Activated T-helper 1 cell treated with Interleukin-2 at 50 U/mL for 16 hours (primary cell): ENCODE data around the gene ARL15.

Experiments used
- DNase-seq: peaks from one replicate; pipeline ENCODE4 v3.0.0-alpha.2; 2020; ENCODE audit warnings: low read depth

The ARL15 gene

GRCh38 chr5:53937467-53937866 is 372.9 kb downstream of the ARL15 start:
- DNase-seq, result no peak

DNA sequence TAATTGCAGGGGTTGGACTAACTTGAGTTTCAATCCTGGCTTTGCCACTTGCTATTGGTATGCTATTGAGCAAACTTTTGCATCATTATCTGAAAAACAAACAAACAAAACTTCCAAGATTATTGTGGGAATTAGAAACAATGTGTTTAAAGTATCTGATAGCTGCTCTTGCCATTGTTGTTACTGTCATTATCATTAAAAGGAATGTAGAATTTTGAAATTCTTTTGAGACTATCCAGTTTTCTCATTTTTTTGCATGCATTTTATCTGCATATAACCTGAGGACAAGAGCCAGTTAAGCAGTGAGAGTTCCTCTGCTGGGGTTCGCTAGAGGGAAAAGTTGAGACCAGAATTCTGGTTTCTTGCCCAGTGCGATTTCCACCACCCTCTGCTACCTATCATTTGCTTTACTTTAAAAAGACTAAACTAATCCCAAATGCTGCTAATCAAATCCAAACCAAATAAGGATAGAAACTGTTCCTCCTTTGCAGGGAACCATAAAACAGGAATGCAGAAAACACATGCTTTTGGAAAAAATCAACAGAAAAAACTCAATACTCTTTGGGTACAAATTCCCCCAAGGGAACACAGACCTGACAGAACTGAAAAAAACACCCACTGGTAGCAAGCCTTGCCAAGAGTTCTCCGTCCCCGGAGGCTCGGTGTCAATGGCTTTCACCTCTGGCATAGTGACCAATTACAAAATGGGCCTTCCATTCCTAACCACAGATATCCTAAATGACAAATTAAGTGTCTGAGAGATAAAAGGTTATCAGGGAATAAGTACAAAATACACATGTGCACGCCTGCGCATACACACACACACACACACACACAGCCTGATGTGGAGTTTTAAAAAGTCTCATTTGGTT is 373.7 kb downstream of the ARL15 start:
- DNase-seq, result no peak

DNA sequence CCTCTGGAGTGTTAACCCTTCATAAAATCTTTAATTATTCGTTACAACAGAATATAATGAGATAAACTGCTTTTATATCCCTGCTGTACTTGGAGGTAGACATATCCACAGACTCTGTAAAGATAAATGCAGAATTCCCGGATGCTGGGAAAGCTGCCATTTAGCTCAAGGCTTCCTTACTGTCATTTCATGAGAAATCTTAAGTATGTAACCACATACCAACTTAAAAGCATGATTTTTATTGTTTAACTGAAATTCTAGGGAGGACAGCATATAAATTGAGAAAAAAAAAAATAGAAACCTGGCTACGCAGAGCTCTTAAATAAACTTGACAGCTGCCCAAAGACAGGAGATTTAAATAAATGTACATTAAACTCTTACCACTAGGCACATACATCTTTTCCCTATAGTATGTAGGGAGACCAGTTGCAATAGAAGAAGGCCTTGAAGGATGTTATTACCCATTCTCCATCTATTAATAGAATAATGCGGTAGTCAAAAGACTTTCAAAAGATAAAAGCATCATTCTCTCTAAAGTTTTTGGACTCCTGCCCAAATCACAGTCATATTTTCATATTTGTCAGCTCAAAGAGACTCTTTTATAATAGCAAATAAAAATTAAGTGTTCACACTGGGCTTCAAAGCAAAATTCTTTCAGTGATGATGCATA is 376.1 kb downstream of the ARL15 start:
- no peak for DNase-seq

- DNase-seq, result no peak
Measured at GRCh38 chr5:53932351-53932750, 378.0 kb downstream of the ARL15 start.

GRCh38 chr5:53930457-53930856 is 379.9 kb downstream of the ARL15 start:
- no peak for DNase-seq

DNA sequence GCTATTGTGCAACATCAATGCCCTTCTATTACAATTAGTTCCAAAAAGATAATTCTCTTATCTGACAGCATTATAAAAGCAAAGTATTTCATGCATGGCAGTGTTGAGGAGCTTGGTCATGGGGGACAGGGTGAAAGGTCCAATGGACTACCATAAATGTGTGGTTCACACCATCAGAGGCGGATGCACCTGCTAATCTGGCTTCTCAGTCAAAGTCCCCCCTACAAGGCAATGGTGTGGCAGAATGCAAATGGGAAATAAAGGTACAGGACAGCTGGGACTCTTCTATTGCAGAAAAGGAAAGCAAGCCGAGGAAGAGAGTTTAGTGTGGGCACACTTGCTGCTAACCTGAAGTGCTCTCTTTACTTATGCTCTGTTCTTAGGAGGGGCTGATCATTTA is 380.8 kb downstream of the ARL15 start:
- DNase-seq, result no peak

GRCh38 chr5:53929152-53929551 is 381.2 kb downstream of the ARL15 start:
- no peak for DNase-seq

GRCh38 chr5:53928641-53929040 is 381.7 kb downstream of the ARL15 start:
- no peak for DNase-seq

- DNase-seq, result no peak
Measured at GRCh38 chr5:53927668-53928247, 382.6 kb downstream of the ARL15 start.

DNA sequence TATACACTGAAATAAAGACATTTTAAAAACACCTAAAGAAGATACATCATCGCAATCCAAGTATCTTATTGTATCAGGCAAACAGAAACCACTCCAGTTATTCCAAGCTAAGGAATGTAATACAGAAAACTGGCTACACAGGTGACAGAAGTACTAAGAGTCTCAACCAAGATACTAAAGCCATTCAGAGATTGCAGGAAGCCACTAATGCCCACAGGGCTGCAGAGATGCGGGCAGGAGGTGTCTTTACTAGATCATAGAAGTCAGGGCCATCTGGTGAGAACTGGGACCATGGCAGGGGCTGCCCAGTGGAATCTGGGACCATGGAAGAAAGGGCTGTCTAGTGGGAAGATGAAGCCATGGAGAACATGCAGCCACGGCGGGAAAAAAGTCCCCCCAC is 384.3 kb downstream of the ARL15 start:
- no peak for DNase-seq

DNA sequence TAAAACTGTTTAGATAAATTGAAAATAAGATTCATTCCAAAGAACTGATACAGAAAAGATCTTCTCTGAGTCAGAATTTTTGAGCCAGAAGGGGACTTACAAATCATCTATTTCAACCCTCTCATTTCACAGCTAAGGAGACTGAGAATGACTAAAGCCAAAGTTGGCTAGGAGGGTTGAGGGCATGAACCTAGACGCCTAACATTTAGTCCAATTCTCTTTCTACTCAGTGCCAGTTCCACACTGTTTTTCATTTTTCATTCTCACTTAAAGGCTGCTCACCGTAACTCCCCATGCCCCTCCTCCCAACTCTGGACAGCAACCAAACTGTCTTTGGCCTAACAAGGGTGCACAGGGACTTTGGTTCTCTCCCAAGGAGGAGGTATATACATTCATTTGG is 386.0 kb downstream of the ARL15 start:
- DNase-seq, result no peak

GRCh38 chr5:53923961-53924360 is 386.4 kb downstream of the ARL15 start:
- DNase-seq, result no peak

GRCh38 chr5:53922508-53923498 is 387.6 kb downstream of the ARL15 start:
- DNase-seq, result no peak

- DNase-seq, result no peak
Measured at GRCh38 chr5:53917826-53918225, 392.5 kb downstream of the ARL15 start.

GRCh38 chr5:53917095-53917494 is 393.3 kb downstream of the ARL15 start:
- no peak for DNase-seq

- no peak for DNase-seq
Measured at GRCh38 chr5:53915120-53915519, 395.3 kb downstream of the ARL15 start.

DNA sequence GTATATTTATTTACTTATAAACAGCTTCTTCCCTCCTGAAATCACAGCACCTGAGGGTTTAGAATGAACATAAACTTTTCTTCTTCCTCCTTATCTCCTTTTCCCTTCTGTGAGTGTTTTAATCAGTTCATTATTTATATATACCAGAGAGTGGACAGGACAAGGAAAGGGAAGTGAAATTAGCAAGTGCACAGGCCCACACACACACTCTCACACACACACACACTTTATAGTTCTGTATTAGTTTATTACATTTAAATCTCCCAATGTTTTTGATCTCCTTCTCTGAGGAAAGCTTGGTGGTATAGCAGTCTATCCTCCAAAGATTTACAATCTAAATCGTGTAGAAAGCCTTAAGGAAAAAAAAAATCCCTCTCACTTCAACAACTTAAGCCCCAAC is 396.4 kb downstream of the ARL15 start:
- DNase-seq, result no peak

GRCh38 chr5:53908757-53909156 is 401.6 kb downstream of the ARL15 start:
- DNase-seq, result no peak

DNA sequence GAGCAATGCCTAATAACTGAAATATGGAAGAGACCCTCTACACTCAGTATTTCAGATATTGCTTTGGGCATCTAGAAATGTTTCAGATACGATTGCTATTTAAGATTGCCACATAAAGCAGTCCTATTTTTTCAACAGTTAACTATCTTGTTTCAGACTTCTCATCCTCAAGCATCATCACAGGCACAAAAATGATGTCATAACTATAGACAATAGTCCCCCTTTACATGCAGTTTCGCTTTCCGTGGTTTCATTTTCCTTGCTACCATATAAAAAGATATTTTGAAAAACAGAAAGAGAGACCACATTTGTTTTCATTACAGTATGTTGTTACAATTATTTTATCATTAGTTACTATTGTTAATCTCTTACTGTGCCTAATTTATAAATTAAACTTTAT is 402.5 kb downstream of the ARL15 start:
- no peak for DNase-seq

DNA sequence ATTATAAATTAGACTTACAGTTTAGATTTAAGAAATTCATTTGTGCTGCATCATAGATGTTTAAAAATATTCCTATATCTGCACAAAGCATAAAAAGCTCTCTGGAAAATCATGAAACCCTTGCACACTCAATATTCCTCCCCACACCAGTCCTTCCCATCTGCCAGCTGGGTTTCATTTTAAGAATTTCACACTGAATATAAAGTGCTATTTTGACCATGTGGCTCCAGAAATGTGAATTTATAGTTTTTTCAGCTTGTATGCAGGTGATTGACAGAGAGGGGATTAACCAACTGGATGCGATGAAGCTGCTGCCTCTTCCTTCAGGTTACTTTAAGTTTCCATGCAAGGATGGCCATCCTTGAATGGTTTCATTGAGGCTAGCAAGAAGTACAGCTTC is 403.6 kb downstream of the ARL15 start:
- DNase-seq, result no peak

GRCh38 chr5:53902296-53902907 is 408.0 kb downstream of the ARL15 start:
- no peak for DNase-seq

DNA sequence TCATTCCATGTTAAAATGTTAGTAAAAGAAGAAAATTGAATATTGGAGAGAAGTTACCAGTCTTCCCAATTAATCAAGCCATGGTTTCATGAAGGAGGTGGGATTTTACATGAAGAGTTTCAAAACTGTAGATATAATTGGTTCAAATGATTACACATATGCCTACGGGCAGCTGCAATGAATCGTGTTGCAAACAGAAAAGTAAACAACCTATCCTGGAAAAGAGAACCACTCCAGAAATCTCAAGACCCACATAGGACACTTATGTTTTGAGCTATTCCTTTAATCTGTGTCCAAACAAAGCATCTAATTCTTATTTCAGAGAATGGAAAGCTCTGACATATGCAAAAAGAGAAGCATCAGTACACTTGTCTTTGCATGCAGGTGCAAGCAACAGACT is 409.7 kb downstream of the ARL15 start:
- no peak for DNase-seq
